ENCODE measurements around the gene DIS3L2. TPM values are rescaled to one million over a fixed set of nuclear protein-coding genes. Genes with fewer than 3 reads are reported as not detected.

DIS3L2 gene
- total and polyA plus RNA-seq, 2 of the 8 experiments (the other 6 are each of a cell fraction or from before 2014, with no cell fraction given), result 11.5 to 21.6 TPM

GRCh38 chr2:232291343-232291742 lies 329.8 kb downstream of the DIS3L2 start:
- no peak overlapping the region for H3K9ac ChIP-seq (replicated peaks in 1 of 4; ENCODE audit: extremely low read depth in 1 of 4, low read depth in 3 of 4, low read length in 3 of 4)
- H4K91ac ChIP-seq (replicated peaks; ENCODE audit: insufficient read length, low read length), result no peak overlapping the region
- H3K18ac ChIP-seq (ENCODE audit: extremely low read depth, low read length), result no peak overlapping the region
- no peak overlapping the region for H3K4ac ChIP-seq (replicated peaks; ENCODE audit: insufficient read length, low read depth, low read length)
- H3K4me3 ChIP-seq (ENCODE audit: extremely low read depth in 1 of 4, insufficient read depth in 2 of 4, low read depth in 3 of 4, low read length in 4 of 4), result no peak overlapping the region
- no peaks in the 10 kb centered on the region for H3K9me3 ChIP-seq (ENCODE audit: insufficient read depth in 2 of 2, low read depth in 1 of 2, low read length in 1 of 2)
- ChIA-PET CTCF (ENCODE audit: partially characterized antibody) (interaction anchor here (1.3 to 5.9 kb wide), 13 partner anchors 9 to 183 kb away, joined by 4 to 65 read pairs (median 9); no protein-coding TSS in a partner anchor), POLR2A (ENCODE audit: partially characterized antibody) (interaction anchor here (1.9 kb wide), 1 partner anchor 8 kb away, joined by 4 read pairs; no protein-coding TSS in a partner anchor)
- DNase-seq (ENCODE audit: low read depth in 1 of 2, low spot score in 2 of 2), result no peak
- no peaks in the 10 kb centered on the region; the same call in 1 of the 2 replicates for H3K23me2 ChIP-seq (ENCODE audit: low read depth, low read length)
- no peak overlapping the region for H2AK5ac ChIP-seq (ENCODE audit: low read depth, low read length)
- H2BK20ac ChIP-seq (ENCODE audit: low read length), result no peak overlapping the region
- H3K79me2 ChIP-seq (ENCODE audit: control insufficient read depth in 1 of 2, insufficient read depth in 2 of 2, low read length in 2 of 2), result no peaks in the 10 kb centered on the region
- no peak overlapping the region for H3K27ac ChIP-seq (ENCODE audit: low read depth, low read length)
- 87% methylated on average over 2 of the region's 2 CpGs; no CpG with 5 or more reads in 1 of the 2 experiments for WGBS, 2 experiments (ENCODE audit: extremely low coverage in 1 of 2, insufficient coverage in 1 of 2, insufficient read length in 1 of 2, insufficient replicate concordance in 2 of 2, low coverage in 1 of 2, low lambda C conversion rate in 2 of 2, missing lambda C conversion rate in 1 of 2)
- no peak overlapping the region for H3K4me2 ChIP-seq (ENCODE audit: insufficient read depth in 1 of 2, low read depth in 2 of 2, low read length in 2 of 2)
- no peak overlapping the region for H4K8ac ChIP-seq (ENCODE audit: extremely low read depth, insufficient read depth, low read length)
- H3K4me1 ChIP-seq (replicated peaks in 1 of 4; ENCODE audit: control insufficient read depth in 3 of 4, insufficient read depth in 4 of 4, low read length in 3 of 4), result peaks cover 2 to 5% (median 3%) of the 10 kb centered on the region in 4 experiments; a peak in 5 of 7 replicates
- H3K36me3 ChIP-seq (ENCODE audit: control insufficient read depth in 2 of 4, insufficient read depth in 4 of 4, low read length in 3 of 4), result no peaks in the 10 kb centered on the region
- H3K27me3 ChIP-seq (replicated peaks in 1 of 4; ENCODE audit: control insufficient read depth in 3 of 4, extremely low read depth in 1 of 4, insufficient read depth in 3 of 4, low read length in 3 of 4), result no peaks in the 10 kb centered on the region
- H3K79me1 ChIP-seq (ENCODE audit: low read depth, low read length), result no peaks in the 10 kb centered on the region
- FAIRE-seq, result no peak
- no peak overlapping the region for H2AFZ ChIP-seq (ENCODE audit: low read length)
- H3K56ac ChIP-seq (replicated peaks; ENCODE audit: insufficient read length, low read depth, low read length), result no peak overlapping the region
- H2BK5ac ChIP-seq (ENCODE audit: low read depth, low read length), result no peak overlapping the region
- no peak overlapping the region for H2BK12ac ChIP-seq (ENCODE audit: low read depth, low read length)
- no peak overlapping the region for H4K5ac ChIP-seq (ENCODE audit: insufficient read length, low read depth, low read length)
- H3K23ac ChIP-seq (ENCODE audit: insufficient read length), result no peak overlapping the region
- no peaks in the 10 kb centered on the region for H4K20me1 ChIP-seq (replicated peaks in 1 of 2; ENCODE audit: control insufficient read depth in 1 of 2, insufficient read depth in 2 of 2, low read length in 2 of 2)
- no peak overlapping the region for H2BK15ac ChIP-seq (ENCODE audit: low read length)
- H3K14ac ChIP-seq (ENCODE audit: insufficient read length), result no peak overlapping the region
- no peak overlapping the region for H2BK120ac ChIP-seq (replicated peaks; ENCODE audit: low read depth, low read length)
- no peak for TF ChIP-seq SRF (IDR thresholded peaks at IDR 0.05; ENCODE audit: low read depth, low read length)
- TF ChIP-seq, protein P1, sequence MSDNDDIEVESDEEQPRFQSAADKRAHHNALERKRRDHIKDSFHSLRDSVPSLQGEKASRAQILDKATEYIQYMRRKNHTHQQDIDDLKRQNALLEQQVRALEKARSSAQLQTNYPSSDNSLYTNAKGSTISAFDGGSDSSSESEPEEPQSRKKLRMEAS (IDR thresholded peaks at IDR 0.05), result no peak
- no peak for TF ChIP-seq TAF1 (IDR thresholded peaks at IDR 0.05; ENCODE audit: low read depth, low read length)
- no peak for TF ChIP-seq GABPA (IDR thresholded peaks at IDR 0.05; ENCODE audit: borderline replicate concordance, insufficient read depth, low read length)
- no peak for TF ChIP-seq GTF2F1 (IDR thresholded peaks at IDR 0.05; ENCODE audit: borderline replicate concordance, low read depth, low read length)
- no peak for TF ChIP-seq ZNF274 (IDR thresholded peaks at IDR 0.05; ENCODE audit: borderline replicate concordance, extremely low read depth, low read length)
- no peak for TF ChIP-seq CBX5 (IDR thresholded peaks at IDR 0.05; ENCODE audit: low read depth, low read length)
- no peak for TF ChIP-seq PHF8 (conservative IDR thresholded peaks at IDR 0.05; ENCODE audit: low read depth, low read length)
- TF ChIP-seq TCF12 (IDR thresholded peaks at IDR 0.05; ENCODE audit: low read depth, low read length), result no peak
- no peak for TF ChIP-seq CEBPB (IDR thresholded peaks at IDR 0.05; ENCODE audit: low read depth, low read length)
- no peak for TF ChIP-seq HDAC6 (IDR thresholded peaks at IDR 0.05; ENCODE audit: low read depth, low read length)
- TF ChIP-seq SIX5 (IDR thresholded peaks at IDR 0.05; ENCODE audit: low read depth, low read length), result no peak

Measured in H1 (cell line).